K562 (cell line): ENCODE results near the gene FHIT. TPM values are rescaled to one million over a fixed set of nuclear protein-coding genes. Genes with fewer than 3 reads are reported as not detected.

ENCODE experiments used
- BDP1 ChIP-seq: IDR thresholded peaks from 3 replicates; pipeline ENCODE4 v1.6.1; 2011; ENCODE audit not compliant: insufficient read length, insufficient read depth
- C11orf30 ChIP-seq: fragments of 450-650 bp; IDR thresholded peaks from 2 replicates; pipeline ENCODE4 v1.6.1; 2016; ENCODE audit warnings: low read depth, mild to moderate bottlenecking
- CBX8 ChIP-seq: fragments of 200-600 bp; sonication (generic); IDR thresholded peaks from 2 replicates; pipeline ENCODE4 v1.6.1; 2012; ENCODE audit warnings: borderline replicate concordance, mixed run types, low read depth, mild to moderate bottlenecking, moderate library complexity, mixed read lengths, low read length, control low read depth, inconsistent platforms; ENCODE audit not compliant: poor library complexity, severe bottlenecking; ENCODE audit errors: extremely low read depth
- CTBP1 ChIP-seq: fragments of 450-650 bp; IDR thresholded peaks from 2 replicates; pipeline ENCODE4 v1.6.1; 2016; ENCODE audit warnings: borderline replicate concordance
- GATAD2B ChIP-seq: fragments of 450-650 bp; IDR thresholded peaks from 2 replicates; pipeline ENCODE4 v1.6.1; 2017; ENCODE audit warnings: mild to moderate bottlenecking, borderline replicate concordance
- HDAC6 ChIP-seq: IDR thresholded peaks from 2 replicates; pipeline ENCODE4 v1.6.1; 2012; ENCODE audit warnings: low read depth, mild to moderate bottlenecking, control low read depth, inconsistent platforms, low read length, moderate library complexity
- IRF9 ChIP-seq: fragments of 450-650 bp; IDR thresholded peaks from 2 replicates; pipeline ENCODE4 v1.6.1; 2016; ENCODE audit warnings: missing biosample characterization, missing genetic modification characterization
- MAZ ChIP-seq, 2 experiments: fragments of 450-650 bp in 1 of 2; sonication (generic) in 1 of 2; formaldehyde crosslinking; IDR thresholded peaks in 1 of 2; conservative IDR thresholded peaks in 1 of 2; 2 replicates each; pipeline versions ENCODE4 v1.4.0 to v1.5.0; 2020; ENCODE audit warnings: mild to moderate bottlenecking in 1 of 2, missing genetic modification reagents in 1 of 2
- RBM22 ChIP-seq: fragments of 200-400 bp; formaldehyde crosslinking; IDR thresholded peaks from 2 replicates; pipeline ENCODE4 v1.6.1; 2018; ENCODE audit warnings: low read length, low read depth; ENCODE audit not compliant: poor library complexity, severe bottlenecking
- RERE ChIP-seq: sonication (generic); formaldehyde crosslinking; IDR thresholded peaks from 2 replicates; pipeline ENCODE4 v1.8.0; 2023; ENCODE audit warnings: missing genetic modification reagents, mild to moderate bottlenecking, borderline replicate concordance
- RFX1 ChIP-seq: fragments of 450-650 bp; IDR thresholded peaks from 2 replicates; pipeline ENCODE4 v1.6.1; 2016; ENCODE audit warnings: mild to moderate bottlenecking, moderate library complexity
- SRF ChIP-seq, 2 experiments: fragments of 250-450, 450-650 bp in 1 of 2; sonication (Bioruptor Pico) in 1 of 2; sonication (generic) in 1 of 2; formaldehyde crosslinking; IDR thresholded peaks; 2 replicates each; pipeline versions ENCODE4 v1.5.0 to v1.5.1; 2020 to 2022; ENCODE audit warnings: mild to moderate bottlenecking in 1 of 2, missing genetic modification reagents in 1 of 2
- SRSF1 ChIP-seq: fragments of 200-400 bp; formaldehyde crosslinking; IDR thresholded peaks from 2 replicates; pipeline ENCODE4 v1.6.1; 2017; ENCODE audit warnings: mild to moderate bottlenecking, low read depth, low read length, moderate library complexity
- TCF3 ChIP-seq: sonication (generic); formaldehyde crosslinking; IDR thresholded peaks from 2 replicates; pipeline ENCODE4 v1.4.0; 2020; ENCODE audit warnings: mild to moderate bottlenecking, missing genetic modification reagents
- ZC3H8 ChIP-seq: fragments of 450-650 bp; IDR thresholded peaks from 2 replicates; pipeline ENCODE4 v1.6.1; 2017
- ZNF134 ChIP-seq: fragments of 250-450 bp; sonication (Bioruptor Pico); conservative IDR thresholded peaks from 2 replicates; pipeline ENCODE4 v1.4.0; 2020
- ZNF431 ChIP-seq: sonication (generic); formaldehyde crosslinking; IDR thresholded peaks from 2 replicates; pipeline ENCODE4 v1.8.0; 2022; ENCODE audit warnings: mild to moderate bottlenecking, missing genetic modification reagents
- ZNF77 ChIP-seq: fragments of 250-450 bp; sonication (Bioruptor Pico); IDR thresholded peaks from 2 replicates; pipeline ENCODE4 v1.5.0; 2020
- polyA plus RNA-seq, 8 experiments: library from polyadenylated mRNA; depleted of rRNA in 4 of 8; stranded (reverse) in 5 of 8; unstranded in 3 of 8; fragments of >200 nt; fragmentation: Nextera tagmentation in 2 of 8; fragmentation: Illumina TruSeq in 1 of 8; extraction: Ambion mirVana in 2 of 8; extraction: Trizol in 1 of 8; gene quantifications; 2 replicates each; pipeline versions ENCODE4 v1.2.1 to v1.2.3, GENCODE V29; 2011 to 2014; ENCODE audit warnings: inconsistent platforms in 1 of 8, missing spikeins in 1 of 8
- total RNA-seq, 7 experiments: library from RNA; depleted of rRNA in 6 of 7; stranded (reverse); fragments of >200 nt in 6 of 7; fragmentation: Illumina TruSeq in 2 of 7; extraction: Trizol in 2 of 7; gene quantifications; 2 replicates each; pipeline versions ENCODE4 v1.2.1 to v1.2.3, GENCODE V29; 2011 to 2021; ENCODE audit warnings: low replicate concordance in 1 of 7
- TF ChIP-seq, protein P1 (sequence below): sonication (generic); formaldehyde crosslinking; IDR thresholded peaks from 2 replicates; pipeline ENCODE4 v1.8.0; 2022; ENCODE audit warnings: missing genetic modification reagents, mild to moderate bottlenecking, borderline replicate concordance
- TF ChIP-seq, protein P2 (sequence below): sonication (generic); formaldehyde crosslinking; IDR thresholded peaks from 2 replicates; pipeline ENCODE4 v1.8.0; 2022; ENCODE audit warnings: mild to moderate bottlenecking, missing genetic modification reagents

FHIT gene
- total and polyA plus RNA-seq, 9 of the 15 experiments (the other 6 are each of a cell fraction or from before 2014, with no cell fraction given), result 1.7 to 9.1 (median 4.3) TPM

GRCh38 chr3:61032991-61033390 is 218.3 kb downstream of the FHIT start (continued):
- no peak for TF ChIP-seq RERE (CRISPR knock-in tag)
- TF ChIP-seq CTBP1, result 0 out of 2 replicates have a peak, but pooled peaks have one; percentile 47
- TF ChIP-seq, protein P1, sequence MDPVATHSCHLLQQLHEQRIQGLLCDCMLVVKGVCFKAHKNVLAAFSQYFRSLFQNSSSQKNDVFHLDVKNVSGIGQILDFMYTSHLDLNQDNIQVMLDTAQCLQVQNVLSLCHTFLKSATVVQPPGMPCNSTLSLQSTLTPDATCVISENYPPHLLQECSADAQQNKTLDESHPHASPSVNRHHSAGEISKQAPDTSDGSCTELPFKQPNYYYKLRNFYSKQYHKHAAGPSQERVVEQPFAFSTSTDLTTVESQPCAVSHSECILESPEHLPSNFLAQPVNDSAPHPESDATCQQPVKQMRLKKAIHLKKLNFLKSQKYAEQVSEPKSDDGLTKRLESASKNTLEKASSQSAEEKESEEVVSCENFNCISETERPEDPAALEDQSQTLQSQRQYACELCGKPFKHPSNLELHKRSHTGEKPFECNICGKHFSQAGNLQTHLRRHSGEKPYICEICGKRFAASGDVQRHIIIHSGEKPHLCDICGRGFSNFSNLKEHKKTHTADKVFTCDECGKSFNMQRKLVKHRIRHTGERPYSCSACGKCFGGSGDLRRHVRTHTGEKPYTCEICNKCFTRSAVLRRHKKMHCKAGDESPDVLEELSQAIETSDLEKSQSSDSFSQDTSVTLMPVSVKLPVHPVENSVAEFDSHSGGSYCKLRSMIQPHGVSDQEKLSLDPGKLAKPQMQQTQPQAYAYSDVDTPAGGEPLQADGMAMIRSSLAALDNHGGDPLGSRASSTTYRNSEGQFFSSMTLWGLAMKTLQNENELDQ (CRISPR knock-in tag), result no peak
- no peak for TF ChIP-seq SRF (CRISPR knock-in tag; IDR thresholded peaks at IDR 0.05)
- TF ChIP-seq, protein P2, sequence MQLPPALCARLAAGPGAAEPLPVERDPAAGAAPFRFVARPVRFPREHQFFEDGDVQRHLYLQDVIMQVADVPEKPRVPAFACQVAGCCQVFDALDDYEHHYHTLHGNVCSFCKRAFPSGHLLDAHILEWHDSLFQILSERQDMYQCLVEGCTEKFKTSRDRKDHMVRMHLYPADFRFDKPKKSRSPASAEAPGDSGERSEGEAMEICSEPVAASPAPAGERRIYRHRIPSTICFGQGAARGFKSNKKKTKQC (CRISPR knock-in tag), result no peak
- no peak for TF ChIP-seq RBM22
- no peak for TF ChIP-seq BDP1
- TF ChIP-seq IRF9, result no peak
- TF ChIP-seq SRSF1, result no peak
- TF ChIP-seq TCF3 (CRISPR knock-in tag), result peak; percentile 60; the same call in 1 of the 2 replicates
- no peak for TF ChIP-seq ZNF77 (CRISPR knock-in tag)
- TF ChIP-seq GATAD2B, result no peak
- no peak for TF ChIP-seq HDAC6
- no peak for TF ChIP-seq MAZ (CRISPR knock-in tag; conservative IDR thresholded peaks at IDR 0.05 in 1 of 2, IDR thresholded peaks at IDR 0.05 in 1 of 2)
- TF ChIP-seq ZNF431 (CRISPR knock-in tag), result no peak
- no peak for TF ChIP-seq RFX1
- no peak for TF ChIP-seq ZC3H8
- TF ChIP-seq C11orf30, result peak; percentile 33; the same call in 1 of the 2 replicates
- no peak for TF ChIP-seq CBX8
- no peak for TF ChIP-seq ZNF134 (CRISPR knock-in tag)
